Peyer's patch (tissue), 4 donors: ENCODE measurements around the gene DNMT3A.

ENCODE experiments used
- CTCF ChIP-seq, 6 experiments: fragments of 450-650 bp in 4 of 6; fragments of 200-600 bp in 2 of 6; sonication (generic) in 1 of 6; IDR thresholded peaks; one replicate each; pipeline ENCODE4 v1.5.1; 2017 to 2019; ENCODE audit warnings: antibody characterized with exemption in 6 of 6, mild to moderate bottlenecking in 3 of 6, moderate library complexity in 1 of 6
- POLR2A ChIP-seq, 2 donors: fragments of 450-650 bp; IDR thresholded peaks; one replicate each; pipeline ENCODE4 v1.5.1; 2017; ENCODE audit warnings: antibody characterized with exemption in 2 of 2, mild to moderate bottlenecking in 2 of 2, moderate library complexity in 2 of 2

GRCh38 chr2:25279091-25279651, 62.6 kb downstream of the DNMT3A start:
- TF ChIP-seq POLR2A (IDR thresholded peaks at IDR 0.05) (no peak), CTCF (IDR thresholded peaks at IDR 0.05) (no peak)
